Psoas muscle (tissue), 8 donors: ENCODE results near the gene MARCHF6. TPM values are rescaled to one million over a fixed set of nuclear protein-coding genes. Genes with fewer than 3 reads are reported as not detected.
"Not testable (repeated sequence)": the region's sequence is repeated elsewhere in the genome, so short reads cannot be mapped to it uniquely, and the experiment has no call there.

Source experiments
- ATAC-seq, 4 donors: fragments of 200-7000 bp; cut with Tn5 transposase; one replicate each; pipeline ENCODE4 v1.9.1; 2020; ENCODE audit warnings: moderate library complexity in 3 of 4, mild to moderate bottlenecking in 2 of 4
- DNase-seq, 2 donors: peaks; one replicate each; pipeline ENCODE4 v3.0.0-alpha.2; 2020
- H3K27ac ChIP-seq: fragments of 200-600 bp; one replicate; pipeline ENCODE4 v1.8.0; 2022
- H3K27me3 ChIP-seq, 3 donors: fragments of 200-600 bp in 1 of 3; one replicate each; pipeline versions ENCODE4 v1.6.1 to v1.8.0; 2013 to 2022; ENCODE audit warnings: low read length in 2 of 3, mild to moderate bottlenecking in 2 of 3, moderate library complexity in 1 of 3; ENCODE audit not compliant: insufficient read depth in 3 of 3
- H3K36me3 ChIP-seq, 2 donors: fragments of 200-600 bp in 1 of 2; one replicate each; pipeline versions ENCODE4 v1.6.1 to v1.8.0; 2013 to 2022; ENCODE audit warnings: low read depth in 1 of 2, mild to moderate bottlenecking in 1 of 2, moderate library complexity in 1 of 2; ENCODE audit not compliant: insufficient read depth in 1 of 2
- H3K4me1 ChIP-seq: fragments of 200-600 bp; one replicate; pipeline ENCODE4 v1.8.0; 2022
- H3K4me3 ChIP-seq: fragments of 200-600 bp; one replicate; pipeline ENCODE4 v1.8.0; 2022; ENCODE audit warnings: mild to moderate bottlenecking
- H3K9me3 ChIP-seq: fragments of 200-600 bp; one replicate; pipeline ENCODE4 v1.8.0; 2022
- WGBS, 3 donors: extraction: QIAGEN DNeasy Blood & Tissue Kit; methylation state at CpG; one replicate each; pipeline versions ENCODE4 v1.1.6 to v1.1.7; 2013; 5-methylcytosine and 5-hydroxymethylcytosine counted together
- intact Hi-C, 2 donors: fragments of 100-400 bp; cut with DNase I; formaldehyde crosslinking; loops; one replicate each; pipeline versions ENCODE4 v1.11.0 to v1.14.2; 2022
- polyA plus RNA-seq, 3 donors: library from polyadenylated mRNA; stranded (reverse); fragments of 200-250 nt; gene quantifications; one replicate each; pipeline ENCODE4 v1.2.3, GENCODE V29; 2013
- total RNA-seq, 4 donors: library from RNA; stranded (reverse); fragmentation: NEBNext Ultra II Directional in 2 of 4; extraction: Animal tissue kit (Norgen Biotek cat#: 25700) in 2 of 4; gene quantifications; one replicate each; pipeline versions ENCODE4 v1.2.1 to v1.2.4, GENCODE V29; 2021 to 2023
- TF ChIP-seq, protein P1 (sequence below): fragments of 200-600 bp; IDR thresholded peaks from one replicate; pipeline ENCODE4 v1.8.0; 2022; ENCODE audit warnings: antibody characterized with exemption
- donor health status: healthy with polysubstance abuse.
- donor health status: DM: no; HTN: no; CAD: no; lungs with moderate emphysema.
- donor health status: Bipolar disorder and iron deficiency.
- donor health status: healthy.
- donor health status: DM: yes; HTN: yes; CAD: no.
- donor health status: DM: no; HTN: no; CAD: no.
- donor health status: DM: no; HTN: no; CAD: no.
- donor health status: DM: yes; HTN: yes; CAD: no.

The MARCHF6 gene
- total and polyA plus RNA-seq, 7 donors: 36.6 to 250 (median 160) TPM

DNA sequence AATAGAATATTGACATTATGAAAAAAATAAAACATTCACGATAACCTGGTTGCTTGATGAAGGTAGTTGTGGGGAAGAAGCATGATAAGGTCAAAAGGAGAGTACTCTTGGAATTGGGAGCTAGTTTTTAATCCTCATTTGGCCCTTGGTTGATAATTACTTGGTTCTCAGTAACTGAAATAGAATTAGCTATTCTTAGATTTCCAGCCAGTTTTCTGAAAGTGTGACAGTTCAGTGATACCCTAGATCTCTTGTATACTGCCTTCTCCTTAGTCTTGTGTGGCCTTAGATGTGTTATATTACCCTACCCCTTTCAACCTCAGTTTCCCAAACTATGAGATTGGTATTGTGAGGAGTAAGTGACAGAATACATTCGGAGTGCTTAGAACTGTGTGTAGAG, 17.4 kb downstream of the MARCHF6 start:
- peaks cover 78% of the 10 kb centered on the region for H3K4me1 ChIP-seq
- H3K36me3 ChIP-seq: no peaks in the 10 kb centered on the region
- DNase-seq (no peak), ATAC-seq (no peak)
- WGBS, 3 donors: 45 to 70% (median 64%) methylated on average over 2 of the region's 2 CpGs
- H3K4me3 ChIP-seq: no peak overlapping the region
- H3K27me3 ChIP-seq: no peaks in the 10 kb centered on the region
- peak overlapping the region; percentile 46 for H3K27ac ChIP-seq
- TF ChIP-seq, protein P1, sequence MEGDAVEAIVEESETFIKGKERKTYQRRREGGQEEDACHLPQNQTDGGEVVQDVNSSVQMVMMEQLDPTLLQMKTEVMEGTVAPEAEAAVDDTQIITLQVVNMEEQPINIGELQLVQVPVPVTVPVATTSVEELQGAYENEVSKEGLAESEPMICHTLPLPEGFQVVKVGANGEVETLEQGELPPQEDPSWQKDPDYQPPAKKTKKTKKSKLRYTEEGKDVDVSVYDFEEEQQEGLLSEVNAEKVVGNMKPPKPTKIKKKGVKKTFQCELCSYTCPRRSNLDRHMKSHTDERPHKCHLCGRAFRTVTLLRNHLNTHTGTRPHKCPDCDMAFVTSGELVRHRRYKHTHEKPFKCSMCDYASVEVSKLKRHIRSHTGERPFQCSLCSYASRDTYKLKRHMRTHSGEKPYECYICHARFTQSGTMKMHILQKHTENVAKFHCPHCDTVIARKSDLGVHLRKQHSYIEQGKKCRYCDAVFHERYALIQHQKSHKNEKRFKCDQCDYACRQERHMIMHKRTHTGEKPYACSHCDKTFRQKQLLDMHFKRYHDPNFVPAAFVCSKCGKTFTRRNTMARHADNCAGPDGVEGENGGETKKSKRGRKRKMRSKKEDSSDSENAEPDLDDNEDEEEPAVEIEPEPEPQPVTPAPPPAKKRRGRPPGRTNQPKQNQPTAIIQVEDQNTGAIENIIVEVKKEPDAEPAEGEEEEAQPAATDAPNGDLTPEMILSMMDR: no peak
- H3K9me3 ChIP-seq: no peaks in the 10 kb centered on the region
- intact Hi-C loops: no loop called here

DNA sequence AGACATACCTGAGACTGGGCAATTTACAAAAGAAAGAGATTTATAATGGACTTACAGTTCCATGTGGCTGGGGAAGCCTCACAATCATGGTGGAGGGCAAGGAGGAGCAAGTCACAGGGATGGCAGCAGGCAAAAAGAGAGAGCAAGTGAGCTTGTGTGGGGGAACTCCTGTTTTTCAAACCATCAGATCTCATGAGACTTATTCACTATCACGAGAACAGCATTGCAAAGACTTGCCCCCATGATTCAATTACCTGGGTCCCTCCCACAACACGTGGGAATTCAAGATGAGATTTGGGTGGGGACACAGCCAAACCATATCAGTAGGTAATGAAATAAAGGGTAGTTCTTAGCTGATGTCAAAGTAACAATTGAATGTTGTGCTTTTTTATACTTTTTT, 17.9 kb downstream of the MARCHF6 start:
- ATAC-seq, intact Hi-C loops: not testable (repeated sequence)
- 24 to 68% (median 35%) methylated on average over 2 of the region's 2 CpGs for WGBS, 3 donors

DNA sequence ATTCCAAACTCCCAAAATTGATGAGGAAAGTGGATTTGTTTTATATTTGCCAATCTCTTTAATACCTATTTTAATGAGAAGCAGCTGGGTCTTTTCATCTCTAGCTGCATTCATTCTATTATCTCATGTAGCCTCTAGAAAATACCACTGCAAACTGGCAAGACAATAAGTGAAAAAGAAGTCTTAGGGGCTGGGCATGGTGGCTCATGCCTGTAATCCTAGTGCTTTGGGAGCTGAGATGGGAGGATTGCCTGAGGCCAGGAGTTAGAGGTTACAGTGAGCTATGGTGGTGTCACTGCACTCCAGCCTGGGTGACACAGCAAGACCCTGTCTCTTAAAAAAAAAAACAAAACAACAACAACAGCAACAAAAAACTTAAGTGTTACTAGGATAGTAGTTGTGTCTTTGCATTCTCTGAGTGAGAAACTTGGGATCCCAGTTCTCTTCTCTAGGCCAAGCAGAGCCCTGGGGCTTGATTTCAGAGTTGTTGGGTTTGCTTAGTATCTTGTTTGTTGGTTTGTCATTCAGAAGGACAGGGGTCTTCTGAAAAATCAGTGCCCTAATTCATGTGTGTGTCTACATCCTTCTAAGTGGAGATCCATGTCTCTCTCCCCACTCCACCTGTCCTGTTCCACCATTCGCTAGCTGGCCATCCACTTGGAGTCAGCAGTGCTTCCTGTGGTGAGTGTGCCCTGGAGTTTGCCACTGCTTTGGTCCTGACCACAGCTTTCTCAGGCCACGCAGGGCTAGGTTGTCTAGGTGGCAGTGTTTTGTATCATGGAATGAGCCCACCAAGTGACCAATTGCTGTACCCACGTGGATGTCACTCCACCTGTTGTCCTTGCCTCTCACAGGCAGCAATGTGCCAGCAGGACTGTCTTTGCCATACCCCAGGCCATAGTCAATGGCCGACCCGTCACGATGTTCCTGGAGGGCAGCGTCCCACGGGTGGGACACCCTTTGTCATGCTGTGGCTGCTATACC, 19.5 kb downstream of the MARCHF6 start:
- peak; percentile 55 to 75 (median 70) for ATAC-seq
- H3K27ac ChIP-seq: peak overlapping the region; percentile 68
- intact Hi-C loops: no loop called here
- H3K27me3 ChIP-seq: no peaks in the 10 kb centered on the region
- H3K9me3 ChIP-seq: no peaks in the 10 kb centered on the region
- H3K4me1 ChIP-seq: peaks cover 75% of the 10 kb centered on the region
- TF ChIP-seq, protein P1: no peak
- DNase-seq: no peak
- peak overlapping the region; percentile 11 for H3K4me3 ChIP-seq
- peaks cover 0 to 5% of the 10 kb centered on the region in 2 donors for H3K36me3 ChIP-seq
- 58 to 82% (median 60%) methylated on average over 8 of the region's 8 CpGs for WGBS, 3 donors

More for the DNA sequence above, 17.9 kb downstream of the MARCHF6 start:
- peak overlapping the region; percentile 46 for H3K27ac ChIP-seq
- peaks cover 75% of the 10 kb centered on the region for H3K4me1 ChIP-seq
- H3K27me3 ChIP-seq, H3K4me3 ChIP-seq, H3K36me3 ChIP-seq, DNase-seq, H3K9me3 ChIP-seq: not testable (repeated sequence)

DNA sequence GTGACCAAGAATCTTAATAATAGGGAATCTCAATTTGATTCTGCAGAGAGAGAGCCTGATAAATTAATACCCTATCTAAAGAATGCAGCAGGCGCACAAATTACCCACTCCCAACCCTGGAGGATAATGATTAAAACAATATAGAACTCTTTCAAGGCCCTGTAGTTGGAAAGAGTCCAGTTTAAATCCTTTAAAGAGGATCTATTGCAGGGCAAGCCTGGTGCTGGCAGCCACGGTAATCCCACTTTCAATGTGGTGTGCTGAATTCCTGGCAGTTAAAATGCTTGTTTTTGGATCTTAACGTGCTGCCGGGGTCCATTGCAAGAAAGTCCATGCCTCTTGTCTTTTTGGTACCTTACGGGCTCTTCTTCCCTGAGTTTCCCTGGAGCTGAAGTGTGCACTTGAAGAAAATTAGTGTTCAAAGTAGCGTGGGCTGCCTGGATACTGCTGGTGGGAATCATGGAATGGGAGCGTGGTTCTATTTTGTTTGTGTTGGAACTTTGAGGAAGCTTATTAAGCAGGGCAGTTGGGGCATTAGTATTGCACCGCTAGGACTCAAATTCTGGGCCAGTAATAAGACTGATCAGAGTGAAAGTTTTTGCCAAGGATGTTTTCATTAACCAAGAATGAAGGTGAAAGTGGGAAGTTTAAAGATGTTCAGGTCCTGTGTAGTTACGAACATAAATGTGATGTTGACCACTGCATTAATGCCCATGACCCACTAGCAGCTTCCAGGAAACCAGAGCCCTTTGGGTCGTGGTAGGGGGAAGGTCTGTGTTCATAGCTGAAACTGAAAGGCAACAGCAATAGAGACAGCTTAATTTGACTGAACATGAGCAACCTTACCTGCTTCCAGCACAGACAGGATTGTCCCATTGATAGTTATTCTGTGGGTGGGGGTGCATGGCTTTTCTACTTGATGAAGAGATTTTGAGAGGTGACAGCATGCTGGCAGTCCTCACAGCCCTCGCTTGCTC, 20.8 kb downstream of the MARCHF6 start:
- H3K27ac ChIP-seq: peak overlapping the region; percentile 68
- H3K4me1 ChIP-seq: peaks cover 69% of the 10 kb centered on the region
- H3K4me3 ChIP-seq: peak overlapping the region; percentile 11
- ATAC-seq (peak in 1 of 4 donors; percentile 32), DNase-seq (no peak)
- WGBS, 3 donors: 55 to 66% (median 55%) methylated on average over 11 of the region's 11 CpGs
- H3K36me3 ChIP-seq: peaks cover 0 to 18% of the 10 kb centered on the region in 2 donors
- H3K27me3 ChIP-seq: no peaks in the 10 kb centered on the region
- intact Hi-C loops: no loop called here
- TF ChIP-seq, protein P1: no peak
- no peaks in the 10 kb centered on the region for H3K9me3 ChIP-seq

DNA sequence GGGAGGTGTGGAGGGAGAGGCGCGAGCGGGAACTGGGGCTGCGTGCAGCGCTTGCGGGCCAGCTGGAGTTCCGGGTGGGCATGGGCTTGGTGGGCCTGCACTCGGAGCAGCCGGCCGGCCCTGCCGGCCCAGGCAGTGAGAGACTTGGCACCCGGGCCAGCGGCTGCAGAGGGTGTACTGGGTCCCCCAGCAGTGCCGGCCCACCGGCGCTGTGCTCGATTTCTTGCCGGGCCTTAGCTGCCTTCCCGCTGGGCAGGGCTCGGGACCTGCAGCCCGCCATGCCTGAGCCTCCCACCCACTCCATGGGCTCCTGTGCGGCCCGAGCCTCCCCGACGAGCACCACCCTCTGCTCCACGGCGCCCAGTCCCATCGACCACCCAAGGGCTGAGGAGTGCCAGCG, 21.7 kb downstream of the MARCHF6 start:
- H3K27ac ChIP-seq, H3K9me3 ChIP-seq, DNase-seq, intact Hi-C loops, ATAC-seq, H3K4me3 ChIP-seq, H3K27me3 ChIP-seq: not testable (repeated sequence)
- peaks cover 0 to 23% of the 10 kb centered on the region in 2 donors for H3K36me3 ChIP-seq
- WGBS, 3 donors: 93 to 99% (median 98%) methylated on average over 13 to 29 of the region's 29 CpGs
- H3K4me1 ChIP-seq: peaks cover 67% of the 10 kb centered on the region
